ENCODE results near the gene STMN1. TPM values are rescaled to one million over a fixed set of nuclear protein-coding genes. Genes with fewer than 3 reads are reported as not detected.

STMN1 gene
- total RNA-seq, 1 experiment from 2014 or later = 349 TPM

- no peaks in the 10 kb centered on the region for H3K36me3 ChIP-seq (ENCODE audit: low read depth)
- ChIA-PET POLR2A (ENCODE audit: unreplicated experiment) (no interaction called here), CTCF (no interaction called here)
- H3F3A ChIP-seq (ENCODE audit: insufficient read depth, low read depth) = no peaks in the 10 kb centered on the region
- TF ChIP-seq EZH2 (IDR thresholded peaks at IDR 0.05; ENCODE audit: low read depth) (no peak), CTCF (conservative IDR thresholded peaks at IDR 0.05) (no peak)
- no peak overlapping the region for H3K4me3 ChIP-seq
- no peaks in the 10 kb centered on the region for H3K27me3 ChIP-seq (ENCODE audit: insufficient read depth, low read depth)
- H3K9me2 ChIP-seq (ENCODE audit: insufficient read depth) = no peaks in the 10 kb centered on the region
- H3K79me2 ChIP-seq (ENCODE audit: low read depth) = no peaks in the 10 kb centered on the region
- no peaks in the 10 kb centered on the region for H3K4me1 ChIP-seq (replicated peaks; ENCODE audit: insufficient read depth)
- no peak for DNase-seq
- no peaks in the 10 kb centered on the region for H3K9me3 ChIP-seq (ENCODE audit: insufficient read depth, low read depth)
- BruUV-seq (replicated peaks) = no TSS peak
- no peak overlapping the region for H3K4me2 ChIP-seq
- H2AFZ ChIP-seq = no peak overlapping the region
- H3K27ac ChIP-seq = no peak overlapping the region
- no peaks in the 10 kb centered on the region for H4K20me1 ChIP-seq (ENCODE audit: insufficient read depth)
- intact Hi-C loops (cut with micrococcal nuclease; ENCODE audit: unreplicated experiment) = no loop called here
Measured at GRCh38 chr1:25929016-25929415, 22.8 kb upstream of the STMN1 start.

GRCh38 chr1:25927521-25928265 lies 21.5 kb upstream of the STMN1 start:
- Histone ChIP-seq H2AFZ (no peak overlapping the region), H3K4me2 (no peak overlapping the region), H3K4me3 (no peak overlapping the region), H3K4me1 (replicated peaks; ENCODE audit: insufficient read depth) (no peaks in the 10 kb centered on the region), H3K9me3 (ENCODE audit: insufficient read depth, low read depth) (no peaks in the 10 kb centered on the region), H3K9me2 (ENCODE audit: insufficient read depth) (no peaks in the 10 kb centered on the region), H3K27ac (no peak overlapping the region), H4K20me1 (ENCODE audit: insufficient read depth) (no peaks in the 10 kb centered on the region), H3F3A (ENCODE audit: insufficient read depth, low read depth) (no peaks in the 10 kb centered on the region), H3K79me2 (ENCODE audit: low read depth) (no peaks in the 10 kb centered on the region), H3K27me3 (ENCODE audit: insufficient read depth, low read depth) (no peaks in the 10 kb centered on the region), H3K36me3 (ENCODE audit: low read depth) (no peaks in the 10 kb centered on the region)
- TF ChIP-seq CTCF (conservative IDR thresholded peaks at IDR 0.05) (no peak), EZH2 (IDR thresholded peaks at IDR 0.05; ENCODE audit: low read depth) (no peak)
- BruUV-seq (replicated peaks) = no TSS peak
- no peak for DNase-seq
- ChIA-PET POLR2A (ENCODE audit: unreplicated experiment) (interaction anchor here (0.6 kb wide), 1 partner anchor 943 kb away, joined by 3 read pairs; no protein-coding TSS in a partner anchor), CTCF (no interaction called here)
- intact Hi-C loops (cut with micrococcal nuclease; ENCODE audit: unreplicated experiment) = no loop called here

- H3F3A ChIP-seq (ENCODE audit: insufficient read depth, low read depth) = peaks cover under 1% of the 10 kb centered on the region; the same call in 1 of the 2 replicates
- no peak for DNase-seq
- H3K9me3 ChIP-seq (ENCODE audit: insufficient read depth, low read depth) = no peaks in the 10 kb centered on the region
- H3K4me2 ChIP-seq = no peak overlapping the region
- H3K9me2 ChIP-seq (ENCODE audit: insufficient read depth) = no peaks in the 10 kb centered on the region
- intact Hi-C loops (cut with micrococcal nuclease; ENCODE audit: unreplicated experiment) = no loop called here
- no peaks in the 10 kb centered on the region for H3K79me2 ChIP-seq (ENCODE audit: low read depth)
- no peak overlapping the region for H3K27ac ChIP-seq
- H3K27me3 ChIP-seq (ENCODE audit: insufficient read depth, low read depth) = no peaks in the 10 kb centered on the region
- no peak overlapping the region for H3K4me3 ChIP-seq
- CTCF ChIA-PET = no interaction called here
- BruUV-seq (replicated peaks) = no TSS peak
- no peaks in the 10 kb centered on the region for H3K36me3 ChIP-seq (ENCODE audit: low read depth)
- H2AFZ ChIP-seq = no peak overlapping the region
- H4K20me1 ChIP-seq (ENCODE audit: insufficient read depth) = no peaks in the 10 kb centered on the region
- H3K4me1 ChIP-seq (replicated peaks; ENCODE audit: insufficient read depth) = no peaks in the 10 kb centered on the region
- POLR2A ChIA-PET (ENCODE audit: unreplicated experiment) = no interaction called here
- TF ChIP-seq EZH2 (IDR thresholded peaks at IDR 0.05; ENCODE audit: low read depth) (no peak), CTCF (conservative IDR thresholded peaks at IDR 0.05) (no peak)
Measured at GRCh38 chr1:25926731-25927496, 20.7 kb upstream of the STMN1 start.
